Glomerular visceral epithelial cell (primary cell): ENCODE results near the gene SYNE1.
A peak's percentile ranks its signal among the peaks of the same experiment; 100 is the strongest.

Experiments
- DNase-seq: peaks from one replicate; pipeline ENCODE4 v3.0.0-alpha.2; 2016; ENCODE audit errors: extremely low spot score

Gene SYNE1

DNA sequence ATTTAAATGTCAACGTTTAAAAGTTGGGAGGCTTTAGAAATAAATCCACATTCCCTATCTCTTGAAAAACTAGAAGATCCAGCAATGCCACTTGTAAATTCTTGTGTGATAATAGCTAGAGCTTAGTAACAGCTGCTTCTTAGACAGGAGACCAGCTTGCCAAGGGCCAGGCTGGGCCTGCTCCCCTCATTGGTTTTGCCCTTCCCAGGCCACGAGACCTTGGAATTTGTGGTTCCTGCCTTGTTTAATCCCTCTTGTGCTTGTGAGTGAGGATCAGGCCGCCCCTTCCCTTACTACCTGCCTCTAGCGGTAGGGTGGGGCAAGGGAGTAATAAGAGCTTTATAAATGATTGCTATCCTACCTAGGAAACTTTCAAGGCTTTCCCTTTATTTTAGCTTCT is 363.5 kb downstream of the SYNE1 start:
- no peak for DNase-seq

DNA sequence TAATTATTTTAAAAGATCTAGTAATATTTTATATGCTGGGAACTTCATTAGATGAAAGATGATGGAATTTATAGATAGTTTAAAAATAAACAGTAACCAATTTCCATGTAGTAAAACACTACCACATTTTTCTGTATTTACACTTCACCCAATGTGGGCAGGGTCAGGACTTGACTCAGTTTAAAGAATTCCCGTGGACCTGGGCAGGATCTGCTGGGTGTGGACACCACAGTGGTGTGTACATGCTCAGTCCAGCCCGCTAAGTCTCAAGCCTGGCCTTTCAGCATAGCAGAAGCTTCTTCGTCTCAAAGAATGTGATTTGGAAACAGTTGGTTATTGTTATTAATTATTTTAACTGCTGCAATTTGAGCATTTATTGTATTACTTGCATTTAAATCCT is 364.2 kb downstream of the SYNE1 start:
- no peak for DNase-seq

DNA sequence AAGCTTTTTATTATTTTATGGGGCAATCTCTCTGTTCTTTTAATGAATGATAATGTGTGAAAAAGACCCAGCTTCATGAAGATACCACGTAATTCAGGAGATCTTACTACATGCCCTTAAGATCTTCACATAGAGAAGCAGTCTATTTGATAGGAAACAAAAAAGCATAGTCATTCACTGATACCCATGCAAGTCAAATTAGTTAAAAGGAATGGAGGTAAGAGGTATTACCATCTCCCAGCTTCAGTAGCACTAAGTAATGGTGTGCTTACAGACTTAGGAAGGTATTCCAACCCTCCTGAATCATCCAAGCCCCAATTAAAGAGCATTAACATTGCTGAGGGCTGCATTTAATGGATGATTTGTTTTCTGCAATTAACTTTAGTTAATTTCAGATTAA is 364.7 kb downstream of the SYNE1 start:
- DNase-seq = no peak

DNA sequence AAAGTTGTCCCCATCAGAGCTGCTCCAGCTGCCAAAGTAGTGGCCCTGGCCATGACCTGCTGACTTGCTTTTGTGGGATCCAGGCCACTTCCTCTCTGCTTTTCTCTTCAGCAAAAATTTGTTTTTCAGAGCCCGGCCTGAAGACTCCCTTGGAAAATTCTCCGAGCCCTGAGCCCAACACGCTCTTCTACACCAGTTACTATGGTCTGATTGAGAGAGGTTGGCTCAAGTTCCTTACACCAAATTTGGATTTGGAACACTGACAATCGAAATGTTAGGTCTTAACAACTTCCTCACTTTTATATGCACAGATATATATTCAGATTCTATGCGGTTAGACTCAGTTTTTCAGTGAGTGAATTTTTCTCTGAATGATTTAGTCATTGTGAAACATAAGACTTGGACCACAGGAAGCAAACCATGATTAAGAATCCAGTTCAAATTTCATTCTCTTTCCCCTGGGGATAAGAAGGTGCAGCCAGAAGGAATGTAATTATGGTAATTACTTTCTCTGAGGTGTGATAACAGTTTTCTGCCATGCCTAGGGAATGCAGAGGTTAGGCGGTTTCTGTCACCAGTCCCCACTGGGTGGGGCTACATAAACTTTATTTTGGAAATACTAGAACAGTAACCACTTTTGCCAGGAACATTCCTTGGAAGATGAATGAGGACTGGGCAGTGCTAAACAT is 365.2 kb downstream of the SYNE1 start:
- DNase-seq = no peak

DNA sequence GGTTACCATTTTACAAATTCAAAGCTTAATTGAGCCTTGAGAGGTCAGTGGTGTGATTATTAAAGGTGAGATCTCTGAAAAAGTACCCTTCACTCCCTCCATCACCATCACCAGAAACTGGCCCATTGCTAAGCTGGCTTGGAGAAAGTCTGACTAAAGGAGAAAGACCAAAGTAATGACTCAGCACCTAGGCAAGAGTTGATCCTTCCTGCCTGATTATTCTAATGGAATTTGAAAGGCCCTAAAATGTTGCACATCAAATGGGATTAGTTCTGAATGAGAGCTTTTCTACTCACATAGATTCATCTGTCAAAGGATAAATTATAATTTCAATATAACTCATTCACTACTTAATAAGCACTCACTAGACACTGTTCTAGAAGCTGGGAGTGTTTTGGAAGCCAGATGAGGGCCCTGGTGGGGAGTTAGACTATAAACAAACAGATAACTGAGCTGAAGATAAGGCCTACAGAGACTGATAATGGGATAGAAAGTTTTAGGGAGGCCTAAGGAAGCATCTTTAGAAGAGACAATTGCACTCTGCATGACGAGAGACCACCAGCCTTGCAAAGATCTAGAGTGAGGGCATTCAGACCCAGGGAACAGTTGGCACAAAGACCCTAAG is 366.7 kb downstream of the SYNE1 start:
- DNase-seq = no peak

DNA sequence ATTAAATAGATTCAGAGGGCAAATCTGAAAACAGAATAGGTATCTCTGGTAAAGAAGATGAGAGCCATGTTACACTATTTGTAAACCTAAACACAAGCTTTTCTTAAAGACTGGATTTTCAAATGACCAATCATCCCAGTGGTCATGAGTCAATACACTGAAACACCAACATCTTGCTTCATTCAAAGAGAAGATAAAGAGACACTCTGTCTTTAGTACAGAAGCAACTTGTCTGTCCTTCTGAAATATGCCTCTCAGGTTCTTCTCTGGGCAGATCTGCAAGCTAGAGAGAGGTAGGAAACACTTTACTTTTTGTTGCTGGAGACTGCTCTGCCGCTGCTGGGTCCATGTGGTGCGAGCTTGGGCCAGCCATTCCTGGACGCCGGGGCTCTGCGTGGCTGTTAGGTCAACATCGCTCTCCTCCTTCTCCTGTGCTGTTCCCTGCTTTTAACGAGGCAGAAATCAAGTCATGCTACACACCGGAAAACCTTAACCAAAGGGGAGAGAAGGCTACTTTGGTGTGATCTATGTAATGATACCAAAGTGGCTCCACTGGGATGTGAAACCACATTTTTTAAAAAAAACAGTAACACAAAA is 368.2 kb downstream of the SYNE1 start:
- DNase-seq = no peak

- DNase-seq = peak; percentile 18
These were observed 369.0 kb downstream of the SYNE1 start for GRCh38 chr6:152267967-152268845.

DNA sequence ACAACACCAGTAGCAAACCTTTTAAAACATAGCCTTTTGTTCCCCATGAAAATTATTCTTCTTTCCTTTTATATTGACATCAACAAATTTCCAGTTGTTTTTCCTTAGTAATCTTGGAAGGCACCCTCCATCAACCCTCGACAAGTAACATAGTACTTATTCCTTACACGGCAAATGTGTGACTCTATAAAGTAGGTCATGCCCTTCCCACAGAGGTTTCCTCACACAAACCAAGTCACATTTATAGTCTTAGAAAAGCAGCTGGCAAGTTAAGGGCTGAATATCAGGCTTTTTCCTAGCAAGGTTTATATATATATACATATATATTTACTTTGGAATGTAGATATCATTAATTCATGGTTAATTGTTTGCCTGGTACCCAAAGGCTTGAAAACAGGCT is 371.5 kb downstream of the SYNE1 start:
- no peak for DNase-seq

- no peak for DNase-seq
These were observed 373.6 kb downstream of the SYNE1 start for GRCh38 chr6:152263582-152263981.

DNA sequence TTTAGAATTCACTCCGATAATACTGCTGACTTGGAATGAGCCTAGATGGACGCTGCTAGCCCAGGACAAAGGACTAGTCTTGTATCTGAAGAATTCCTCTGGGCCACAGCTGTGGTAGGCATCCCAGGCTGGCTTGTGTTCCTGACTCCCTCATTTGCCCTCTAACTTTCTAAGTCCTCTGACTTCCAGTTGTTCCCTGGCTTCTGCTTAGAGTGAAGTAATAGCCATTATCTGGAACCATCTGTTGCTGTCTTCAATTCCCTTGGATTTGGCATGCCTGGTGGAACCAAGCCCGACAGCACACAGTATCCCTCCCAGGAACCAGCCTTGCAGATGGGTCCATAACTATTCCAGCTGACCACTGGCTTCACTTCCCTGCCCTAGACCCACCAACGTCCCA is 376.0 kb downstream of the SYNE1 start:
- no peak for DNase-seq

DNA sequence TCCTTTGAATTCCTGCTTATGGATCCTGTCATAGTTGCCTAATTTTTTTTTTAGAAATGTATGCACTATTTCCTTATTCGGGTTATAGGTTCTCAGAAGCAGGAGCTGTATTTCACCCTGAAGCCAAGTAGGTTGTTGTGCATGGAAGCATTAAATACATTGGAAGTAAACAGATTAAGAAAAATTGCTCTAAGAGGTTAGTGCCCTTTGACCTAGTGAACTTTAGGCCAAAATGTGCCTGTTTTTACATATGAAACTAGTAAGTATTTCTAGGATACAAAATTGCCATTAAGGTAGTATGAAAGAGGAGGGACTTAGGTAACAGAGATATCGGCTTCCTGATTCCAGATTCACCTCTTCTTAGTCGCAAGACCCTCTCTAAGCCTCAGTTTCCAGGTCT is 377.9 kb downstream of the SYNE1 start:
- DNase-seq = no peak

- DNase-seq = no peak
These were observed 379.6 kb downstream of the SYNE1 start for GRCh38 chr6:152257581-152257980.

DNA sequence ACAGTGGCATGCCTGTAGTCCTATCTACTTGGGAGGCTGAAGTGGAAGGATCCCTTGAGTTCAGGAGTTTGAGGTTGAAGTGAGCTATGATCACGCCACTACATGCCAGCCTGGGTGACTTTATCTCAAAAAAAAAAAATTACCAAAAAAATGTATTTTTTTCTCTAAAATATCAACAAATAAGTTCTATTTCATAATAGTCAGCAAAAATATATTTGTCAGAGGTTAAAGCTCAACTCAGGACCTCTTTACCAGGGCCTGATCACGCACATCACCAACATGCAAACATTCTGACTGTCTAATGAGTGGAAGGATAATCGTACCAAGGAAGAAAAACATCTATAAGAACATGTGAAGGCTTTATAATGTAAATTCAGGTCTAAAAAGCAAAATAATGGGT is 387.0 kb downstream of the SYNE1 start:
- DNase-seq = no peak

GRCh38 chr6:152248980-152249379 is 388.2 kb downstream of the SYNE1 start:
- DNase-seq = no peak

- no peak for DNase-seq
These were observed 390.4 kb downstream of the SYNE1 start for GRCh38 chr6:152246554-152247337.

DNA sequence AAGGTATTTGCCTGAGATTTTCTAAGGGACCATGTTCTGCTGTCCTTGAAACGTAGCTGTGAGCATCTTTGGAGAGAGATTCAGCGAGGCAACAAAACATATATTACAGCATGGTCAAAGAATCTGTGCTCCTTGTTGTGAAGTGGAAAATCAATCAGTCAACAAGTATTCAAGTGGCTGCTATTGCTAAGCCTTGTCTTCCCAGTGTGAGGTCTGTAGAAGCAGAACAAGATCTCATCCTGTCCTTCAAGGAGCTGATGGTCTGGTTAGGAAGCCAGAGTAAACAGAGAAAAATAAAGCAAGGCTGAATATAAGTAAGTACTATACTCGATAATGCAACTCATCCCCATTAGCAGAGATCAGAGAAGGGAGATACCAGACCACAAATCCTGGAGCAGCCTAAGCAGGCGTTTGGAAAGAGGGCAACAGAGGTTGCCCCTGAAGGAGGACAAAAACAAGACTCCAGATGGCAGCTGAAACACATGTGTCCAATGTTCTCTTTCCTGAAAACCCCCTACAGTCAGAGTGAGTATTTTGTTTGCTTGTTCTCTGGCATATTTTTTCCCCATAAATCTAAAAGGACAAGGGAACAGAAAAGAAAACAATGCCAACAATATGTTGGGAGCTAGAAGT is 392.0 kb downstream of the SYNE1 start:
- no peak for DNase-seq

GRCh38 chr6:152241013-152241766 is 396.0 kb downstream of the SYNE1 start:
- no peak for DNase-seq

DNA sequence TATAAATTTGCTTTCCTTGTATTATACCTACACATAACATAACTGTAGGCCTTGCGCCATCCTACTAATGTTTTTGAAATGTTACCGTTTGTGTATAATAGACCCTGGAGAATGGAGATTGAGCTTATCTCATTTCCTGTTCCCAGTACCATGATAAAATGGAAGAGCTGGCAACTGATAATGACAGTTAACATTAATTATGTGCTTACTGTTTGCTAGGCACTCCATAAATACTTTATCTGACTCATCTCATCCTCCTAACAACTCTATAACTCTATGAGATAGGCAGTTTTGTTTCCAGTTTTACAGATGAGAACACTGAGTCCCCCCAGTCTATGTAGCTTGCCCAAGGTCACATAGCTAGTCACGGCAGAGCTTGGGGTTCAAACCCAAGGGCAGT is 396.7 kb downstream of the SYNE1 start:
- DNase-seq = no peak

- no peak for DNase-seq
These were observed 400.6 kb downstream of the SYNE1 start for GRCh38 chr6:152236370-152237097.
